AG04450 (cell line): ENCODE data around the gene RPS6KA5. TPM values are rescaled to one million over a fixed set of nuclear protein-coding genes. Genes with fewer than 3 reads are reported as not detected.

Experiments
- CTCF ChIA-PET: fragments of 300-600, 350-600 bp; formaldehyde crosslinking; extraction: SDS; loops from one replicate; lab custom pipeline; 2022; ENCODE audit warnings: antibody characterized with exemption, inconsistent platforms; lab: Charles Lee
- POLR2A ChIA-PET: fragments of 350-600 bp; formaldehyde crosslinking; extraction: SDS; loops from one replicate; lab custom pipeline; 2021; ENCODE audit warnings: antibody characterized with exemption, inconsistent platforms; lab: Yijun Ruan, JAX
- DNase-seq: peaks from one replicate; pipeline ENCODE4 v3.0.0-alpha.2; 2011; ENCODE audit warnings: low read depth, low spot score
- H3K27ac ChIP-seq: one replicate; pipeline ENCODE4 v1.5.1; 2012; ENCODE audit warnings: low read depth, low read length, control low read depth
- H3K27me3 ChIP-seq: one replicate; pipeline ENCODE4 v1.6.0; 2012; ENCODE audit warnings: low read length; ENCODE audit not compliant: control insufficient read depth, insufficient read depth
- H3K4me3 ChIP-seq: 2 replicates; pipeline ENCODE4 v1.5.1; 2011; ENCODE audit warnings: mild to moderate bottlenecking, low read depth, low read length, control low read depth
- H3K9me3 ChIP-seq: 2 replicates; pipeline ENCODE4 v1.5.1; 2012; ENCODE audit warnings: low read length; ENCODE audit not compliant: control insufficient read depth, insufficient read depth
- CTCF ChIP-seq: IDR thresholded peaks from 2 replicates; pipeline ENCODE4 v1.5.1; 2011; ENCODE audit warnings: low read depth, low read length, control low read depth, inconsistent platforms
- polyA minus RNA-seq: library from RNA; depleted of rRNA, polyadenylated mRNA; stranded (reverse); fragments of >200 nt; gene quantifications from 2 replicates; pipeline ENCODE4 v1.2.3, GENCODE V29; 2011; rRNA and poly(A)+ RNA removed
- polyA plus RNA-seq: library from polyadenylated mRNA; depleted of rRNA; stranded (reverse); fragments of >200 nt; gene quantifications from 2 replicates; pipeline ENCODE4 v1.2.3, GENCODE V29; 2011; rRNA removed

The RPS6KA5 gene
- polyA plus RNA-seq = 1.1 and 1.5 TPM in 2 replicates
- polyA minus RNA-seq = 0.78 and 1.3 TPM in 2 replicates

DNA sequence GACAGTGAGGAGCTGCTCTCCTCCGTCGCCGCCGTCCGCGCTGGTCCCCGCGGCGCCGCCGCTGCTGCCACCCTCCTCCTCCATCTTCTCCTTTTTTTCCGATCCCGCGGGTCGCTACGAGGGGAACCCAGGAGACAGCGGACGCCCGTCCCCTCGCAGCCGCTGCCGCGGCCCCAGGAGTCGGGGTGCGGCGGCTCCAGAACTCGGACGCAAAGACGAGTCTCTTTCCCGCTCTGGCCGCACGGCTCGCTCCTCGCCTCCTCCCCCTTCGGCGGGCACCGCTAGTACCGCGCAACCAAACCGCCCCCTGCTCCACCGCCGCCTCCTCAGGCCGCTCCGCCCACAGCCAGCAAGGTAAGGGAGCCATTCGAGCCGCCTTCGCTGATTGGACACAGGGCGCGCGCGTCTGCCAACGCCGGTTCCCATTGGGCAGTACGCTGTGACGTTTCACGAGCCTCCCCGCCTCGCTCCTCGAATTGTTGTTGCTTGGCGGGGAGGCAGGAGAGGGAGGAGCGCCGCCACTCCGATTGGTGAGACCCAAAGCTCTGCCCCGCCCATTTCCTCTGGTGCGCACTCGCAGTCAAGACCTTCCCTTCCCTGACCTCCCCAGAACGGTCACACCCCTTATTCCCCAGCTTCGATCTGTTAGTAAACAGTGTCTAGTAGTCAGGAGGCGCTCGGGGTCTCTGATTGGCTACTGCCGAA lies at the start of gene RPS6KA5:
TSS of gene RPS6KA5 (minus strand) at position 291 of the 705 bp plus-strand sequence. CDS start at position 84, 207 bp downstream.
- Histone ChIP-seq H3K9me3 (no peaks in the 10 kb centered on the region), H3K27me3 (no peaks in the 10 kb centered on the region), H3K27ac (peak within 1 kb of the TSS; percentile 47), H3K4me3 (peak within 1 kb of the TSS; percentile 79)
- ChIA-PET CTCF (interaction anchor here (1.0 to 5.1 kb wide), 5 partner anchors 54 to 225 kb away, joined by 3 to 66 read pairs (median 7); partner anchors contain the start of gene DGLUCY), POLR2A (interaction anchor here (0.9 to 1.5 kb wide), 2 partner anchors 53 to 110 kb away, joined by 3 to 4 read pairs; partner anchors contain the start of gene DGLUCY)
- DNase-seq = peak; percentile 100
- 0 out of 2 replicates have a peak, but pooled peaks have one; percentile 13 for TF ChIP-seq CTCF

DNA sequence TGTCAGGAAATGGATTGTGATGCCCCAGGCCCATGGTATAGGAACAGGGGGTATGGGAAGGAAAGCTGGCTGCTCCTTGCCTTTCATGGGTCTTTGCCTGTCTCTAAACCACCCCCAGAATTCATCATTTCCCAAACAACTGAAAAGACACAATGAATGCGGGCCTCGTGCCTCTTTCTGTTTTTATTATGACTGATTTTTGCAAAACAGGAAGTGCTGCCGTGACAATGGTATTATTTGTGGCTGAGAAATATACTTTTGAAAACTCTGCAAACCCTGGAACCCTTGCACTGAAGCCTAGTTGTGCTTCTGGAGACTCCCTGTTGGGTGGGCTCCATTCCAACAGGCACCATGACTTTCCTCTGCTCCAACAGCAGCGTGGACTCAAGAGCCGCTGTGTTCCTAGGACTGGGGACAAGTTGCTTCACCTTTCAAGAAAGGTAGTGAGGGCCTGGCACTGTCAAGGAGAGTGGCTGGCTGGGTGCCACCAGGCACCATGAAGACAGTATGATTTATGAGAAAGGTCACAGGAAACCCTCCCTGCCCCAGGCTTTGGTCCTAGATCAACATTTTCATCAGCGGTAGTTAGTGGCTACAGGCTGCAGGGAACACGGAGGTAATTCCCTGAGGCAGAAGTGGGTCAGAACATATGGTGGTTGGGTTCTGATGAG lies 48.6 kb upstream of the RPS6KA5 start:
- Histone ChIP-seq H3K27me3 (no peaks in the 10 kb centered on the region), H3K27ac (no peak overlapping the region), H3K9me3 (no peaks in the 10 kb centered on the region), H3K4me3 (no peak overlapping the region)
- ChIA-PET POLR2A (interaction anchor here (0.6 kb wide), 1 partner anchor 34 kb away, joined by 11 read pairs; no protein-coding TSS in a partner anchor), CTCF (interaction anchor here (0.5 kb wide), 1 partner anchor 14 kb away, joined by 4 read pairs; no protein-coding TSS in a partner anchor)
- TF ChIP-seq CTCF = no peak
- DNase-seq = no peak

GRCh38 chr14:91103116-91103515 lies 42.7 kb upstream of the RPS6KA5 start:
- H3K9me3 ChIP-seq = no peaks in the 10 kb centered on the region
- no peak for TF ChIP-seq CTCF
- DNase-seq = no peak
- CTCF ChIA-PET = interaction anchor here (1.0 kb wide), 1 partner anchor 220 kb away, joined by 3 read pairs; no protein-coding TSS in a partner anchor
- H3K27ac ChIP-seq = no peak overlapping the region
- H3K4me3 ChIP-seq = no peak overlapping the region
- POLR2A ChIA-PET = no interaction called here
- peaks cover 3% of the 10 kb centered on the region for H3K27me3 ChIP-seq

GRCh38 chr14:91100102-91100501 lies 39.7 kb upstream of the RPS6KA5 start:
- no peak overlapping the region for H3K4me3 ChIP-seq
- POLR2A ChIA-PET = no interaction called here
- TF ChIP-seq CTCF = no peak
- no peak for DNase-seq
- H3K27ac ChIP-seq = no peak overlapping the region
- no peaks in the 10 kb centered on the region for H3K9me3 ChIP-seq
- CTCF ChIA-PET = interaction anchor here (1.6 kb wide), 1 partner anchor 73 kb away, joined by 4 read pairs; no protein-coding TSS in a partner anchor
- H3K27me3 ChIP-seq = peaks cover 13% of the 10 kb centered on the region
